Astrocyte of the hippocampus (primary cell): ENCODE data around the gene DLGAP1.

Source experiments
- DNase-seq: peaks from one replicate; pipeline ENCODE4 v3.0.0; 2011; ENCODE audit warnings: low read depth, low spot score

The DLGAP1 gene

GRCh38 chr18:3869848-3870247 lies 585.3 kb downstream of the DLGAP1 start:
- peak; percentile 70 for DNase-seq

- DNase-seq: no peak
Measured at GRCh38 chr18:3867864-3868311, 587.2 kb downstream of the DLGAP1 start.

- DNase-seq: no peak
Measured at GRCh38 chr18:3867236-3867635, 587.9 kb downstream of the DLGAP1 start.

GRCh38 chr18:3864669-3865298 lies 590.3 kb downstream of the DLGAP1 start:
- no peak for DNase-seq

GRCh38 chr18:3863593-3863992 lies 591.5 kb downstream of the DLGAP1 start:
- DNase-seq: no peak

- no peak for DNase-seq
Measured at GRCh38 chr18:3863006-3863405, 592.1 kb downstream of the DLGAP1 start.

- no peak for DNase-seq
Measured at GRCh38 chr18:3861495-3861894, 593.6 kb downstream of the DLGAP1 start.

GRCh38 chr18:3857544-3857943 lies 597.6 kb downstream of the DLGAP1 start:
- no peak for DNase-seq

- DNase-seq: no peak
Measured at GRCh38 chr18:3855966-3856365, 599.1 kb downstream of the DLGAP1 start.

GRCh38 chr18:3852321-3852720 lies 602.8 kb downstream of the DLGAP1 start:
- DNase-seq: no peak

GRCh38 chr18:3851159-3851558 lies 603.9 kb downstream of the DLGAP1 start:
- DNase-seq: no peak

- DNase-seq: peak; percentile 22
Measured at GRCh38 chr18:3848316-3848715, 606.8 kb downstream of the DLGAP1 start.

- DNase-seq: no peak
Measured at GRCh38 chr18:3845161-3845560, 609.9 kb downstream of the DLGAP1 start.

- DNase-seq: no peak
Measured at GRCh38 chr18:3842844-3843243, 612.3 kb downstream of the DLGAP1 start.

GRCh38 chr18:3840766-3841165 lies 614.3 kb downstream of the DLGAP1 start:
- DNase-seq: no peak

- peak; percentile 29 for DNase-seq
Measured at GRCh38 chr18:3839581-3839981, 615.5 kb downstream of the DLGAP1 start.

- no peak for DNase-seq
Measured at GRCh38 chr18:3836483-3837335, 618.4 kb downstream of the DLGAP1 start.

- DNase-seq: no peak
Measured at GRCh38 chr18:3832025-3832638, 623.0 kb downstream of the DLGAP1 start.

GRCh38 chr18:3830604-3831003 lies 624.5 kb downstream of the DLGAP1 start:
- DNase-seq: no peak

- DNase-seq: peak; percentile 19
Measured at GRCh38 chr18:3827236-3827845, 627.8 kb downstream of the DLGAP1 start.

GRCh38 chr18:3826021-3826420 lies 629.1 kb downstream of the DLGAP1 start:
- DNase-seq: no peak

GRCh38 chr18:3824101-3824500 lies 631.0 kb downstream of the DLGAP1 start:
- DNase-seq: no peak
